HG02678 (cell line): ENCODE measurements around the gene ACSS1.
A peak's percentile ranks its signal among the peaks of the same experiment; 100 is the strongest.

Source experiments
- ATAC-seq: cut with Tn5 transposase; IDR thresholded peaks from one replicate; pipeline ENCODE4 v1.9.1; 2021; ENCODE audit warnings: mild to moderate bottlenecking, moderate library complexity; ENCODE audit not compliant: unreplicated experiment

The ACSS1 gene

GRCh38 chr20:25079171-25079570 is 21.2 kb upstream of the ACSS1 start:
- ATAC-seq, result no peak

- ATAC-seq, result no peak
Measured at GRCh38 chr20:25078662-25079061, 20.7 kb upstream of the ACSS1 start.

- ATAC-seq, result no peak
Measured at GRCh38 chr20:25077610-25078169, 19.8 kb upstream of the ACSS1 start.

- no peak for ATAC-seq
Measured at GRCh38 chr20:25076731-25077609, 19.0 kb upstream of the ACSS1 start.

GRCh38 chr20:25076201-25076600 is 18.3 kb upstream of the ACSS1 start:
- ATAC-seq, result no peak

- ATAC-seq, result no peak
Measured at GRCh38 chr20:25073544-25073943, 15.6 kb upstream of the ACSS1 start.

- ATAC-seq, result no peak
Measured at GRCh38 chr20:25072226-25072811, 14.4 kb upstream of the ACSS1 start.

GRCh38 chr20:25071734-25072133 is 13.8 kb upstream of the ACSS1 start:
- no peak for ATAC-seq

GRCh38 chr20:25070821-25071473 is 13.0 kb upstream of the ACSS1 start:
- ATAC-seq, result no peak

GRCh38 chr20:25067102-25067987 is 9.4 kb upstream of the ACSS1 start:
- no peak for ATAC-seq

- ATAC-seq, result no peak
Measured at GRCh38 chr20:25066386-25066785, 8.4 kb upstream of the ACSS1 start.

GRCh38 chr20:25065625-25066338 is 7.8 kb upstream of the ACSS1 start:
- peak; percentile 80 for ATAC-seq

GRCh38 chr20:25065072-25065624 is 7.2 kb upstream of the ACSS1 start:
- ATAC-seq, result no peak

- ATAC-seq, result no peak
Measured at GRCh38 chr20:25064561-25065071, 6.7 kb upstream of the ACSS1 start.

- no peak for ATAC-seq
Measured at GRCh38 chr20:25063981-25064380, 6.0 kb upstream of the ACSS1 start.

GRCh38 chr20:25063546-25063945 is 5.6 kb upstream of the ACSS1 start:
- no peak for ATAC-seq

- no peak for ATAC-seq
Measured at GRCh38 chr20:25062841-25063240, 4.9 kb upstream of the ACSS1 start.

- no peak for ATAC-seq
Measured at GRCh38 chr20:25061821-25062530, 4.0 kb upstream of the ACSS1 start.
